GM19240 (cell line): ENCODE results near the gene TPX2.

Experiments used
- DNase-seq: peaks from one replicate; pipeline ENCODE4 v3.0.0; 2011; ENCODE audit warnings: low spot score; ENCODE audit not compliant: insufficient read length

Gene TPX2

GRCh38 chr20:31846793-31847138 lies 107.7 kb downstream of the TPX2 start:
- no peak for DNase-seq

- DNase-seq: no peak
Measured at GRCh38 chr20:31848088-31848999, 109.3 kb downstream of the TPX2 start.

GRCh38 chr20:31849306-31849930 lies 110.3 kb downstream of the TPX2 start:
- DNase-seq: no peak
